T-helper 1 cell treated with Interleukin-12 subunit alpha and Interleukin-12 subunit beta and Interleukin-4 antibody, amounts not matched to agents 30 ng/mL and 1 ng/mL, for 36 hours (primary cell): ENCODE results near the gene ZNF689. TPM values are rescaled to one million over a fixed set of nuclear protein-coding genes. Genes with fewer than 3 reads are reported as not detected.

Experiments
- total RNA-seq: library from RNA; stranded (reverse); gene quantifications from 2 replicates; pipeline ENCODE4 v1.2.3, GENCODE V29; 2022

Gene ZNF689
- total RNA-seq, 1 donor from 2014 or later, result 13.7 TPM

Other genes with a start within 250 kb of the ZNF689 start
- 71.1 and 72.7 TPM in 2 replicates for gene TBC1D10B, start 239.9 kb downstream of the ZNF689 start, total RNA-seq
- not detected in 2 replicates for gene MYL11, start 235.6 kb downstream of the ZNF689 start, total RNA-seq
- gene SEPTIN1, start 227.8 kb downstream of the ZNF689 start, total RNA-seq, result 355 and 356 TPM in 2 replicates
- gene ZNF48, start 215.0 kb downstream of the ZNF689 start, total RNA-seq, result 17.2 and 18.0 TPM in 2 replicates
- gene ZNF771, start 202.8 kb downstream of the ZNF689 start, total RNA-seq, result 4.9 and 5.9 TPM in 2 replicates
- gene DCTPP1, start 180.4 kb downstream of the ZNF689 start, total RNA-seq, result 76.4 and 78.5 TPM in 2 replicates
- gene SEPHS2, start 164.5 kb downstream of the ZNF689 start, total RNA-seq, result 73.8 and 77.3 TPM in 2 replicates
- 660 and 669 TPM in 2 replicates for gene ITGAL, start 137.6 kb downstream of the ZNF689 start, total RNA-seq
- 6.7 and 6.9 TPM in 2 replicates for gene ZNF768, start 83.8 kb downstream of the ZNF689 start, total RNA-seq
- 13.8 and 14.1 TPM in 2 replicates for gene ZNF747, start 75.5 kb downstream of the ZNF689 start, total RNA-seq
- gene ZNF764, start 52.0 kb downstream of the ZNF689 start, total RNA-seq, result 21.2 and 22.5 TPM in 2 replicates
- gene ZNF688, start 38.7 kb downstream of the ZNF689 start, total RNA-seq, result 13.2 and 13.6 TPM in 2 replicates
- 21.5 and 22.4 TPM in 2 replicates for gene ZNF785, start 24.7 kb downstream of the ZNF689 start, total RNA-seq
- 90.0 and 91.6 TPM in 2 replicates for gene PRR14, start 40.6 kb upstream of the ZNF689 start, total RNA-seq
- gene FBRS, start 48.0 kb upstream of the ZNF689 start, total RNA-seq, result 162 and 164 TPM in 2 replicates
- 93.9 and 99.5 TPM in 2 replicates for gene SRCAP, start 88.8 kb upstream of the ZNF689 start, total RNA-seq
- gene PHKG2, start 138.0 kb upstream of the ZNF689 start, total RNA-seq, result 44.6 and 47.4 TPM in 2 replicates
- gene CFAP119, start 151.7 kb upstream of the ZNF689 start, total RNA-seq, result 1.6 TPM in 2 replicates
- 97.2 and 102 TPM in 2 replicates for gene RNF40, start 151.9 kb upstream of the ZNF689 start, total RNA-seq
- 1.9 and 2.1 TPM in 2 replicates for gene ZNF629, start 176.8 kb upstream of the ZNF689 start, total RNA-seq